Measurements from ENCODE around the gene CCDC61.

The CCDC61 gene

GRCh38 chr19:46063201-46063600, 67.9 kb downstream of the CCDC61 start:
- Mint-ChIP-seq H3K27me3 (peaks cover 13% of the 10 kb centered on the region), H3K9me3 (peaks cover 6% of the 10 kb centered on the region), H3K36me3 (peaks cover 3% of the 10 kb centered on the region), H3K4me1 (no peaks in the 10 kb centered on the region), H3K27ac (no peak overlapping the region), H3K4me3 (no peak overlapping the region)
- DNase-seq (ENCODE audit: low spot score in 2 of 2) (no peak), ATAC-seq (ENCODE audit: low read depth) (no peak)

- no peak for DNase-seq (ENCODE audit: low spot score in 2 of 2)
- Mint-ChIP-seq H3K36me3 (peaks cover 3% of the 10 kb centered on the region), H3K4me3 (no peak overlapping the region), H3K27ac (no peak overlapping the region), H3K27me3 (peaks cover 14% of the 10 kb centered on the region), H3K4me1 (no peaks in the 10 kb centered on the region), H3K9me3 (peaks cover 6% of the 10 kb centered on the region)
- ATAC-seq (ENCODE audit: low read depth): no peak
Observed at GRCh38 chr19:46065486-46066071, 70.3 kb downstream of the CCDC61 start.

GRCh38 chr19:46066471-46066870, 71.2 kb downstream of the CCDC61 start:
- no peak overlapping the region for H3K4me3 Mint-ChIP-seq
- peaks cover 4% of the 10 kb centered on the region for H3K9me3 Mint-ChIP-seq
- DNase-seq (ENCODE audit: low spot score in 2 of 2): no peak
- H3K27me3 Mint-ChIP-seq: peaks cover 19% of the 10 kb centered on the region
- peaks cover 3% of the 10 kb centered on the region for H3K36me3 Mint-ChIP-seq
- no peaks in the 10 kb centered on the region for H3K4me1 Mint-ChIP-seq
- ATAC-seq (ENCODE audit: low read depth): no peak
- no peak overlapping the region for H3K27ac Mint-ChIP-seq

GRCh38 chr19:46067691-46068090, 72.4 kb downstream of the CCDC61 start:
- no peaks in the 10 kb centered on the region for H3K36me3 Mint-ChIP-seq
- H3K4me3 Mint-ChIP-seq: no peak overlapping the region
- no peaks in the 10 kb centered on the region for H3K4me1 Mint-ChIP-seq
- ATAC-seq (ENCODE audit: low read depth) (no peak), DNase-seq (ENCODE audit: low spot score in 2 of 2) (no peak)
- no peak overlapping the region for H3K27ac Mint-ChIP-seq
- H3K27me3 Mint-ChIP-seq: peaks cover 22% of the 10 kb centered on the region
- H3K9me3 Mint-ChIP-seq: no peaks in the 10 kb centered on the region

Data from memory B cell (primary cell).